Measurements from ENCODE around the gene TGIF2.

DNA sequence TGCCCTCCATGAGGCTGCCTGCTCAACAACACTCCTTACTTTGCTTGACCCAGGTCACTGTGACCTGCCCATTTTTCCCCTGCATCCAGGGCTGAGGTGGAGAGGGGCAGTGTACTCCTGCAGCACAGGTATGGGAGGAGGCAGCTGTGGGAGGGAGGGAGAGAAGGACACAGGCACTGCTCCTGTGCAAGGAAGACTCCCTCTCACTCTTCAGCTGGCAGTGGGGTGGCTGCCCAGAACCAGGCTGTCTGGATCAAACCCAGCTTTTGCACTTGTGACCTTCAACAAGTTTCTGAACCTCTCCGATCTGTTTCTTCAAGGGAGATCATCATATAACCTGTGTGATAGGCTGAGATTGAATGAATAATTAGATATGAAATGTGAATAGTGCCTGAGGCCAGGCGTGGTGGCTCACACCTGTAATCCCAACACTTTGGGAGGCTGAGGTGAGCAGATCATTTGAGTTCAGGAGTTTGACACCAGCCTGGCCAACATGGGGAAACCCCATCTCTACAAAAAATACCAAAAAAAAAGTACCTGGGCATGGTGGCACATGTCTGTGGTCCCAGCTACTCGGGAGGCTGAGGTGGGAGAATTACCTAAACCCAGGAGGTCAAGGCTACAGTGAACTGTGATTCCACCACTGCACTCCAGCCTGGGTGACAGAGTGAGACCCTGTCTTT lies 14.1 kb downstream of the TGIF2 start:
- TF ChIP-seq, protein P1, sequence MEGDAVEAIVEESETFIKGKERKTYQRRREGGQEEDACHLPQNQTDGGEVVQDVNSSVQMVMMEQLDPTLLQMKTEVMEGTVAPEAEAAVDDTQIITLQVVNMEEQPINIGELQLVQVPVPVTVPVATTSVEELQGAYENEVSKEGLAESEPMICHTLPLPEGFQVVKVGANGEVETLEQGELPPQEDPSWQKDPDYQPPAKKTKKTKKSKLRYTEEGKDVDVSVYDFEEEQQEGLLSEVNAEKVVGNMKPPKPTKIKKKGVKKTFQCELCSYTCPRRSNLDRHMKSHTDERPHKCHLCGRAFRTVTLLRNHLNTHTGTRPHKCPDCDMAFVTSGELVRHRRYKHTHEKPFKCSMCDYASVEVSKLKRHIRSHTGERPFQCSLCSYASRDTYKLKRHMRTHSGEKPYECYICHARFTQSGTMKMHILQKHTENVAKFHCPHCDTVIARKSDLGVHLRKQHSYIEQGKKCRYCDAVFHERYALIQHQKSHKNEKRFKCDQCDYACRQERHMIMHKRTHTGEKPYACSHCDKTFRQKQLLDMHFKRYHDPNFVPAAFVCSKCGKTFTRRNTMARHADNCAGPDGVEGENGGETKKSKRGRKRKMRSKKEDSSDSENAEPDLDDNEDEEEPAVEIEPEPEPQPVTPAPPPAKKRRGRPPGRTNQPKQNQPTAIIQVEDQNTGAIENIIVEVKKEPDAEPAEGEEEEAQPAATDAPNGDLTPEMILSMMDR (IDR thresholded peaks at IDR 0.05; ENCODE audit: low read depth, low read length), result no peak
- no peak for TF ChIP-seq EZH2phosphoT487 (IDR thresholded peaks at IDR 0.05; ENCODE audit: low read depth)
